GM21619 (cell line): ENCODE results near the gene ACCS.

ENCODE experiments used
- ATAC-seq: cut with Tn5 transposase; IDR thresholded peaks from one replicate; pipeline ENCODE4 v1.9.1; 2021; ENCODE audit not compliant: unreplicated experiment

Gene ACCS

DNA sequence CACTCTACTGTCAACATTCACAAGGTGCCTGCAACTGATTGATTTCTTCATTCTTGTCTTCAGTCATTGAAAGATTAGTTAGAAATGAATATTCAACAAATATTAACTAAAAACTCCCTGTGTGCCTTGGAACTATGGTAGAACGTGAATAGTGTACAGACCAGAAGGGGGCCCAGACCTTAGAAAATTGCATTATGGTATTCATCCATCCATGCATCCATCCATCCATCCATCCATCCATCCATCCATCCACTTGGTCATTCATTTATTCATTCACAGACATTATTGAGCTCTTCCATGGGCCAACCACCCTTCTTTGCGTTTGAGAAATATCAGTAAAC is 28.4 kb upstream of the ACCS start:
- no peak for ATAC-seq

DNA sequence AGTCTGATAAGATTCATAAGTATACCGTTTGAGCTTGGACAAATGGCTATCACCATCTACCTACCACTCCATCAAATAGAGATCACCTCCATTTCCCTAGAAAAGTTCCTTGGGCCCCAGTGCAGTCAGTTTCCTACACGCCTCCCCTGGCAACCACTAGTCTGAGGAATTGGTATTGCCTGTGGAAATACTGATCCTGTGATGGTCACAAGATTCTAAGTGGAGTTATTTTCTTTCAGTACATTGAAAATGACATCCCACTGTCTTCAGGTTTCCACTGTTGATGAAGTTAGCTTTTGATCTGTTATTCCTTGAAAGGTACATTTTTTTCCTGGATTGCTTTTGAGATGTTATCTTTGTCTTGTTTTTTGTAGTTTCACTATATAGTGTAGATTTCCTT is 22.9 kb upstream of the ACCS start:
- ATAC-seq = no peak

DNA sequence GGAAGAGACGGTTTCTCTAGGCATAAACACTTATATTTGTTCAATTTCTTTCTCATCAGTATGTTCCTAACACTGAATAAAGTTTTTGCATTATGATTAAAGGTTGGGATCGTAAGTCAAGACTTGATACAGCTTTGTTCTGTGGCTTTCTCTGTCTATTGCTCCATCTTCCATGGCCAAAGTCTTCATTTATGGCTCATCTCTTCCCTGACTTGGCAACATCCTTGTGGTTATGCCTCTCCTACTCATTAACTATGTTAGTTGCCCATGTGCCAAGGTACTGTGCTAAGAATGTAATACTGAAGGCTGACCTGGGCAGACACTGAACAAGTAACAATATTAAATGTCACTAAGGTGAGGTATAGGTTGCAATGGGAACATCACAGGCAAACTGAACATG is 19.9 kb upstream of the ACCS start:
- no peak for ATAC-seq

DNA sequence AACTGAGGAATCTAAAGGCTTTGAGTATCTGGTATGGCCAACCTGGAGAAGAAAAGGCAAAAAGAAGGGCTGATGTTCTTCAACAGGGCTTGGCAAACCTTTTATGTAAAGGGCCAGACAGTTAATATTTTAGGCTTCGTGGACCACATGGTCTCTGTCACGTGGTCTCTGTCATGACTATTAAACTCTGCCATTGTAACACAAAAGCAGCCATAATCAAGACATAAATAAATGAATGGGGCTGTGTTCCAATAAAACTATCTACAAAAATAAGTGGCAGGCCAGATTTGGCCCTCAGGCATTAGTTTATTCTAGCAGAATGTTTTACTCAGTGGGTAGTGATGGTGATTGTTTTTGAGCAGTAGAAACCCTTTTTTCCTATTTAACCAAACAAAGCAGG is 18.8 kb upstream of the ACCS start:
- no peak for ATAC-seq

DNA sequence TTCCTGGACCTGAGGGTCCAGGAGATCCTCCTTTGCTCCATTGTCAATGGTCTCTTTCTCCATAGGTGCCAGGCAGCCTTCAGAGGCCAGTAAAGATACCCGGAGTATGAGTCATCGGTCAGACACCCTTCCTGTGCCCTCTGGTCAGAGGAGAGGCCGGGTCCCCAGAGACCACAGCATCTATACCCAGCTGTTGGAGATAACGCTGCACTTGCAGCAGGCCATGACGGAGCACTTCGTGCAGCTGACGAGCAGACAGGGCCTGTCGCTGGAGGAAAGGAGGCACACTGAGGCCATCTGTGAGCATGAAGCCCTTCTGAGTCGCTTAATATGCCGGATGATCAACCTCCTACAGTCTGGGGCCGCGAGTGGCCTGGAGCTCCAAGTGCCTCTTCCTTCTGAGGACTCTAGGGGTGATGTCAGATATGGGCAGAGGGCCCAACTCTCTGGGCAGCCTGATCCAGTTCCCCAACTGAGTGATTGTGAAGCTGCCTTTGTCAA is 18.1 kb upstream of the ACCS start, which contains the start of gene ACCSL:
ACCSL (plus strand) TSS at position 51 of the 501 bp plus-strand sequence; CDS start at position 107, 56 bp downstream.
- no peak for ATAC-seq

DNA sequence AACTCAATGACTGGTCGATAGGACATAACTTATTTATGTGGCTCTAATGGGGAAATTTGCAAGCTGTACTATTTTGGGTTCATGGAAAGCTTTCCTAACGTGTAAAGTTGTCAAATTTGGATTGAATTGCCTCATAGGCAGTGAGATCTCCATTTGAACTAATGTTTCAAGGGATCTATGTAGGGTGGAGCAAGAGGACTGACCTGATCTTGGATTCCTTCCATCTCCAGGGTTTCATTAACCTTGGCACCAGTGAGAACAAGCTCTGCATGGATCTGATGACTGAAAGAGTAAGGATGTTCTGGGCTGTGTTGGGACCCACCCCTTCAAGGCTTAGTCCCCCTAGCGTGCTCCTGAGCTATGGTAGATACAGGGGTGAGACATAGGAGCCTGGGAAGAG is 16.2 kb upstream of the ACCS start:
- no peak for ATAC-seq

DNA sequence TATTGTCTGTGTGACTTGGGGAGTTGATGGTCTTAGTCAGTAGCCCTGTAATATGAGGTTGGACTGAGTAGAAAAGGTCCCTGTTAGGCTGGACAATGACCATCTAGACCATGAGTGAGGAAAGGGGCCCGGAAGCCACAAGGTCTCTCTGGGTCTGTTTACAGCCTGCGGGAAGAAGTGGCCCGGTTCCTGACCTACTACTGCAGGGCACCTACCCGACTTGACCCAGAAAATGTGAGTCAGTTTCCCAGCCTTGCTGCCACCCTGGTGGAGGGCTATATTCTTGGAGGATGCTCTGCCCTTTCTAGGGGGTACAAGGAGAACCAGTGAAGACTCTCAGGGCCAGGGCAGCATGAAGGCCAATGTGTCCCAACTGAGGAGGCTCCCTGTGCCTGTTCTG is 14.9 kb upstream of the ACCS start:
- ATAC-seq = no peak

DNA sequence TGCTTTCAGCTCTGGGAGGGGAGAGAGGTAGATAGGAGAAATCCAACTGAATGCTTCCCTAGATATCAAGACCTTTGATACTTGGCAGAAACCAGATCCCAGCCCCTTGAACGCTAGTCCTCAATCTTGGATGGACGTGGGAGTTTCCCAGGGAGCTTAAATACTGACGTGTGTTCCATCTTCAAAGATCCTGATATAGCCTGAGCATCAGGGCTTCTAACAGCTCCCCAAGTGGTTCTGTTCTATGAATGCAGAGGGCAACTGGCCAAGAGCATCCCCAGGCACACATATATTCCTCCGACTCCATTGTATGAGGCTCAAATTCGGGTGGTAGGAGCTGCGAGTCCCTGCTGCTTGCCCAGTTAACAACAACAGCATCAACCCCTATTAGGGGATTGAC is 8.7 kb upstream of the ACCS start:
- ATAC-seq = no peak

DNA sequence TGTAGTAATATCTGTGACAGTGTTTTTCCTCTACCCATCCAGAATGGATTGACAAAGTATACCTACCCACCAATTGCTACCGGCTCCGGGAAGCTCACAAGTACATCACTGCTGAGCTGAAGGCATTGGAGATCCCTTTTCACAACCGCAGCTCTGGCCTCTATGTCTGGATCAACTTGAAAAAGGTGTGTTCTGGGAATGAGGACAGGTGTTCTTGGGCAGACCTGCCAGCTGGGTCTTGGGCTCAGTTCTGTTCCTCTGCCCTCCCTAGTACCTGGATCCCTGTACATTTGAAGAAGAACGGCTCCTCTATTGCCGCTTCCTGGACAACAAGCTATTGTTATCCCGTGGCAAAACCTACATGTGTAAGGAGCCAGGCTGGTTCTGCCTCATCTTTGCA is 7.8 kb upstream of the ACCS start:
- no peak for ATAC-seq

DNA sequence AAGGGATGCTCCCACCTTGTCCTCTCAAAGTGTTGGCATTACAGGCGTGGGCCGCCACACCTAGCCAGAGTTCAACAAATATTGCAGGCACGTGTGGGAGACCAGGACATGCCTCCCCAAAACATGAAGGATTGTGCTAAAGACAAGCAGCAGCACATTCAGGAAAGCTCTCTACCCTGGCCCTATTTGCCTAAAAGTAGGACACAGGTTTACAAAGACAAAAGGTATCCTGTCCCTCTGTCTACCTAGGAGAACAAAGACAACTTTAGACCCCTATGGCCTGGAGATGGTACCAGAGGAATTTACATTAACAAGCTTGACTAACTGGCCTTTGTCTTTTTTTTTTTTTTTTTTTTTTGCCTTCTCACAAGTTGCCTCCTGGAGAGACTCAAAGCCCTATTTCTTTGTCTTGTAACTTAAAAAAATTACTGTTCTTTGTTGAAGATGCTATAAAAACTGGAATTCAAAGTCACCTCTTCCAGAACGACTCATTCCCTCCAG is 859 bp upstream of the ACCS start:
- ATAC-seq = no peak

DNA sequence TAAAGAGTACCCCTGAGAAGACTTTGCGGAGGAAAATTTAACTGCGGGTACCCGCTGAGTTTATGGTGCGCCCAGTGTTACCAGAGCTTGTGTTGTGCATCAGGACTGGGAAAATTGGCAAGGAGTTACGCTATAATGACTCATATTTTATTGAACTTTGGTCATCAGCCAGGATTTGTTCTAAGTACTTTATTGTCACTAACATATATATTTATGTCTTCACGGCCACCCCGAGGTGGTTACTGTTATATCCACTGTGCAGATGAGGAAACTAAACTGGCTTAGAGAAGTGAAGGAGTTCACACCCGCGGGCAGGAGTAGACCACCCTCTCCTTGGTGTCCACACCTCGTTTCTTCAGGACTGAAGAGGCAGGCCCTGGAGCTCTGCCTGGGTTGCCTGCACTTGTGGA is 667 bp downstream of the ACCS start:
- ATAC-seq = no peak

DNA sequence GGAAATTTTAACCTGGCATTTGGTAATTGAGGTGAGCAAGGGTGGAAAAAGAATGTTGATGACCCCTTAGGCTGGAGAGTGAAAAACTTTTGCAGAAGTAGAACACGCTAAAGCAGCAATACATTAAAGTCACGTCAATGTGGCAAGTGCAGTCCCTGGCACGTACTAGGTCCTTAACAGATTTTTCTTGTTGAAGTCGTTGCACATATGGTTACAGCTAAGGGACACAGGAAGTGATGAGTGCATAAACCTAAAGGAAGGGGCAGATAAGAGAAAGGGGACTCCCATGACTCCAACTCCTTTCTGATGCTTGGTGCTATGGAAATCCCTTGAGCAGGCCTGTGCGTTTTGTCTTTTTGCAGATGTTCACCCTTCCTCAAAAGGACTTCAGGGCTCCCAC is 1.2 kb downstream of the ACCS start:
- no peak for ATAC-seq

DNA sequence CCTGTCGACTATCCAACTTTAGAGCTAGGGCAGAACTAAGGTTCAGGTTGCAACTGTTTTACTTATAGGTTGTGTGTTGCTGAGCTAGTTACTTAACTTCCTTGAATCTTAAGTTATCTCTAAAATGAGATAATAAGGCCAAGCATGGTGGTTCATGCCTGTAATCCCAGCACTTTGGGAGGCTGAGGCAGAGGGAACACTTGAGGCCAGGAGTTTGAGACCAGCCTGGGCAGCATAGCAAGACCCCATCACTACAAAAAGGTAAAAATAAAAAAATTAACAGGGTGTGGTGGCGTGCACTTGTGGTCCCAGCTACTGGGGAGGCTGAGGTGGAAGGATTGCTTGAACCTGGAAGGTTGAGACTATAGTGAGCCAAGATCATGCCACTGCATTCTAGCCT is 2.1 kb downstream of the ACCS start:
- no peak for ATAC-seq

DNA sequence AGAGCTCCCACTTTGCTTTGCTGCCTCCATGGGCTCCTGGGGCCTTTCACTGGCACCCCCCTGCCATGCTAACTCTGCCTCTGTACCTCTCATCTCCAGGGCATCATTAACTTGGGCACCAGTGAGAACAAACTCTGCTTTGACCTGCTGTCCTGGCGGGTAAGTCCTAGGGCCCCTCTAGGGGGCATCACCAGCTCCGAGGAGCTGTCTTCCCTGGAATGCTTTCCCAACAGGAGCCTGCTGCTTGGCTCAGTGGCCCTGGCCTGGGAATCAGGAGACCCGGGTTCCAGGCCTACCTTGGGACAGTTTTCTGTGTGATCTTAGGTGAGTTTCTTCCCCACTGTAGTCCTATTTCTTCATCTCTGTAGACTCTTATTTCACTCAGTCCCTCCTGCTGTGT is 5.1 kb downstream of the ACCS start:
- ATAC-seq = no peak

DNA sequence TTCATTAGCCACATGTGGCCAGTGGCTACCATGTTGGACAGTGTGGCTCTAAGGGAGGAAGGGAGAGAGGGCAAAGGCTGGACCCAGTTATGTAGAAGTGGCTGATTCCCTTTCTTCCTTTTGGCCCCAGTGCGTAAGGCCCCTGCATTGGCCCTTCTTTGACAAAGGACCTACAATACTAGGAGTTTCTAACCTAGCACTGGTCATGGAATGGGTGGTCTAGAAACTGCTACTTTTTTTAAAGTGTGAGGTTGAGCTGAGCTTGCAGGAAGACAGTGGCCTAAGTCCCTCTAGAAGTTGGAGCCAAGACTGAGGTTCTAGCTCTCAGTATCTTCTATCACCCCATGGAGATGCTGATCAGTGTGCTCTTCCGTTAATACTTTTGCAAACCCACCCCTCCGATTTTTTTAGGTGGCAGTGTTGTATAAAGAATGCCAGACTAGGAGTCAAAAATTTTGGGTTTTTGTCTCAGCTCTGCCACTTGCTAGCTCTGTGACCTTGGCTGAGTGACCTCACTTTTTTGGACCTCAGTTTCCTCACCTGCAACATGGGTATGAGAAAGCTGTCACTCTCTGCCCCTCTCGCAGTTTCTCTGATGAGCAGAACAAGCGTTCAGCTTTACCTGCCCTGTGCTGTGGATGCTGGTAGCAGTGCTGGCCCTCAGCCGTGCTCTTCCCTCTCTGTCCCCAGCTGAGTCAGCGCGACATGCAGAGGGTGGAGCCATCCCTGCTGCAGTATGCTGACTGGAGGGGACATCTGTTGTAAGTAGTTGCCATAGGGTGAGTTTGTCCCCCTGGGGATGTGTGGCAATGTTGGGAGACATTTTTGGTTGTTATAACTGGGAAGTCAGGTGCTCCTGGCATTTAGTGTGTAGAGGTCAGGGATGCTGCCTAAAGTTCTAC is 6.9 kb downstream of the ACCS start:
- ATAC-seq = no peak

DNA sequence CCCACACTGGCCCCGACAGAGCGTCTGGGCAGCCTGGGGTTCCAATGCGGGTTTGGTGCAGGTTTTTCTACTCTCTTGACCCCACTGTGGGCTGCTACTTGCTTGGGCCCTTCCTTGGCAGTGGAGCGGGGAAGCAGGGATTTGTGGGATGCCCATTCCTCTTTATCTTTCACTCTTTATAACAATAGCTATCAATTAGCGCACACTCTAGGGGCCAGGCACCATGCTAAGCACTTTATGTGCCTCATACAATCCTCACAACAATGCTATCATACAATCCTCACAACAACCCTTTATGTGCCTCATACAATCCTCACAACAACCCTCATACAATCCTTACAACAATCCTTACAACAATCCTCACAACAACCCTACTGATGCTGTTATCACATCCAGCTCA is 12.7 kb downstream of the ACCS start:
- ATAC-seq = no peak

DNA sequence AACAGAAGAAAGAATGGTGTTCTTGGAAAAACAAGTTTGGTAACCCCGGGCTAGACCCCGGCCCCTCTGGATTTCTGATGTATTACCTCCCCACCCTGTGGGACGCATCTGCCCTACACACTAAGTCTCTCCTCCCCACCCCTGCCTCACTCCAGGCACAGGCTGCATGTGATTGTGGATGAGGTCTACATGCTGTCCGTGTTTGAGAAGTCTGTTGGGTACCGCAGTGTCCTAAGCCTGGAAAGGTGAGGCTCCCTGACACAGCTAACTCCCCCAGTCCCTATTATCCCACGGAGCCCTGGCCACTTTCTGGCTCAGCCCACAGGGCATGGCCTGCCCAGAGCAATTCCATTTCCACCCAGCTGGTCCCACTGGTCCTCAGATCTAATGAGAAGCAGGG is 13.3 kb downstream of the ACCS start:
- no peak for ATAC-seq

DNA sequence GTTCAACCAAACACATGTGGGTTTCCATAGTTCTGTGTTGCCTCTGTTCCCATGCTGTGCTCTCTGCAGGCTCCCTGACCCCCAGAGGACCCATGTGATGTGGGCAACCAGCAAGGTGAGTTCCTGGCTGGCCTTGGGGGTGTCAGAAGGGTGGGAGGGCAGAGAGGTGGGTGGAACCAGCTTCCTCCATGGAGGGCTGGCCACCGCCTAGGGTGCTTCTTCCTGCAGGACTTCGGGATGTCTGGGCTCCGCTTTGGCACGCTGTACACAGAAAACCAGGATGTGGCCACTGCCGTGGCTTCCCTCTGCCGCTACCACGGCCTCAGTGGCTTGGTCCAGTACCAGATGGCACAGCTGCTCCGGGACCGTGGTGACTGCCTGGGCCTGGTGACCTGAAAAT is 14.9 kb downstream of the ACCS start:
- ATAC-seq = no peak

DNA sequence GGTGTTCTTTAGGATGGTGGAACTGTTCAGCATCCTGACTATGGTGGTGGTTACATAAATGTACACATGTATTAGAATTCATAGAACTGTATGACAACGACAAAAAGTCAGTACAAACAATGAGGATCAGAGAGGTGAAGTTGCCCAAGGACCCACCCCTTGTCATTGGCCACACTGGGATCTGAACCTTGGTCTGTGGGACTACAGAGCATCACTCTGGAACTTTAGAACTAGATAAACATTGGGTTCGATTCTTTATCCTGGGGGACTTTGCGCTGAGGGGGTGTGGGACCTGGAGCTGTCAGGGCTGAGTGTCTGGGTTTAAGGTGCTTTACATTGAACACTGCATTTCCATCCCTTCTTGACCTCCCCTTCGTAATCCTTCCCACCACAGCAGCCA is 16.6 kb downstream of the ACCS start:
- no peak for ATAC-seq

DNA sequence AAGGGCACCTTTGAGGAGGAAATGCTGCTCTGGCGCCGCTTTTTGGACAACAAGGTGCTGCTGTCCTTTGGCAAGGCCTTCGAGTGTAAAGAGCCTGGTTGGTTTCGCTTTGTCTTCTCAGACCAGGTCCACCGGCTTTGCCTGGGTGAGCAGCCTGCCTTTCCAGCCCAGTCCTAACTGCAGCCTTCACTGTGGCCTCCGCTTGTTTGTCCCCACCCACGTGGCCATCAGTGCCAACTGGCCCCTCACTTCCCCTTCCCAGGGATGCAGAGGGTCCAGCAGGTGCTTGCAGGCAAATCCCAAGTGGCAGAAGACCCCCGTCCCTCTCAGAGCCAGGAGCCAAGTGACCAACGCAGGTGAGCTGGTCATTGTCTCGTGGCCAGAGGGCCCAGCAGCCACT is 17.4 kb downstream of the ACCS start:
- no peak for ATAC-seq

DNA sequence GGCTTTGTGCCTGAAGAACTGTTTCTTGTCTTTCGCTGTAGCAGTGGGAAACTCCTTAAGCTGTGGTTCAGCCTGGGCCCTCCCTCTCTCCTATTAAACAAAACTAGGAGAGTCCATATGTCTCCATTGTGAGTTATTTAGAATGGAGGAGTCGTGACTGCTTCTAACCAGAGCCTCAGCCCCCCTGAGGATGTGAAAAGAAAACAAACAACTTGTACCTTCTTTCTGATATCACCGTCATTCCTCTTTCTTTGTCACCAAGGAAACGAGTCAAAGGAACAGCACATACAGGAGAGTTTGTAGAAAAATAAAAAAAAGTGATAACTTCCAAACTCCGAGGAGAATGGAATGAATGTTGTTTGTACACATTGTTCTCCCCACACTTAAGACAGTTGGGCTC is 17.8 kb downstream of the ACCS start:
- ATAC-seq = no peak

DNA sequence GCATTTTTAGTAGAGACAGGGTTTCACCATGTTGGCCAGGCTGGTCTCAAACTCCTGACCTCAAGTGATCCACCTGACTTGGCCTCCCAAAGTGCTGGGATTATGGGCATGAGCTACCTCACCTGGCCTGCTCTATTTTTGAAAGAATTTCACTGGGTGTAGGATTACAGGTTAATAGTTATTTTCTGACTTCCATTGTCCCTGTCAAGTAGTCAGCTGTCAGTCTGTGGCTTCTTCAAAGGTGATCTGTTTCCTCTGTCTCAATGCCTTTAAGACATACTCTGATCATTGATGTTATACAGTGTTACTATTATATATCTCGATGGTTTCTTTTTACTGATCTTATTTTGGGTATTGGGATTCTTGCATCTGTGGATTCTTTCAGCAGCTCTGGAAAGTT is 19.3 kb downstream of the ACCS start:
- ATAC-seq = no peak

DNA sequence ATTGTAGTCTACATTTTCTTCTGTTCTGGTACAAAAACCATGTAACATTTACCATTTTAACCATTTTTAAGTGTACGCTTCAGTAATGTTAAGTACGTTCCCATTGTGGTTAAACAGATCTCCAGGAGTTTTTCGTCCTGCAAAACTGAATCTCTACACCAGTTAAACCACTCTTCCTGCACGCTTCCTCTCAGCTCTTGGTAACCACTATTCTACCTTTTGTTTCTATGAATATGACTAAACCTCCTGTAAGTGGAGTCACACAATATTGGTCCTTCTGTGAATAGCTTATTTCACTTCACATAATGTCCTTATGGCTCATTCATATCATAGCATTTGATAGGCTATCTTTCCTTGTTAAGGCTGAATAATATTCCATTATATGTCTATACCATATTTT is 22.3 kb downstream of the ACCS start:
- ATAC-seq = no peak
